Calu3 (cell line): ENCODE measurements around the gene SRCIN1. TPM values are rescaled to one million over a fixed set of nuclear protein-coding genes. Genes with fewer than 3 reads are reported as not detected.

Experiments
- BruUV-seq: library from RNA; stranded (reverse); fragments of 400-500 nt; replicated peaks from 2 replicates; lab custom pipeline; 2021; lab: Mats Ljungman, UMichigan
- CTCF ChIA-PET: fragments of 300-600 bp; sonication (Branson Sonifier 250); formaldehyde crosslinking; loops from one replicate; lab custom pipeline; 2022; ENCODE audit warnings: antibody characterized with exemption; lab: Charles Lee
- DNase-seq: peaks from one replicate; pipeline ENCODE4 v3.0.0; 2022
- H3K27ac Mint-ChIP-seq: one replicate; pipeline ENCODE4 v1.8.0; 2022; ENCODE audit warnings: mixed read lengths; ENCODE audit not compliant: unreplicated experiment
- H3K27me3 Mint-ChIP-seq: one replicate; pipeline ENCODE4 v1.8.0; 2022; ENCODE audit warnings: mixed read lengths; ENCODE audit not compliant: unreplicated experiment
- H3K36me3 Mint-ChIP-seq: one replicate; pipeline ENCODE4 v1.8.0; 2022; ENCODE audit warnings: mild to moderate bottlenecking, moderate library complexity, mixed read lengths; ENCODE audit not compliant: insufficient read depth, unreplicated experiment
- H3K4me1 Mint-ChIP-seq: one replicate; pipeline ENCODE4 v1.8.0; 2022; ENCODE audit warnings: mild to moderate bottlenecking, low read depth, mixed read lengths; ENCODE audit not compliant: unreplicated experiment
- H3K4me3 Mint-ChIP-seq: one replicate; pipeline ENCODE4 v1.8.0; 2022; ENCODE audit warnings: mild to moderate bottlenecking, low read depth, moderate library complexity, mixed read lengths; ENCODE audit not compliant: unreplicated experiment
- H3K9me3 Mint-ChIP-seq: one replicate; pipeline ENCODE4 v1.8.0; 2022; ENCODE audit warnings: low read depth, mixed read lengths; ENCODE audit not compliant: unreplicated experiment
- intact Hi-C: fragments of 100-400 bp; cut with micrococcal nuclease; formaldehyde crosslinking; loops from one replicate; pipeline ENCODE4 v1.10.0; 2022; ENCODE audit not compliant: unreplicated experiment
- total RNA-seq: library from RNA; stranded (reverse); gene quantifications from 2 replicates; pipeline ENCODE4 v1.2.3, GENCODE V29; 2022
- TF ChIP-seq, protein P1 (sequence below): fragments of 200-600 bp; IDR thresholded peaks from one replicate; pipeline ENCODE4 v1.8.0; 2022; ENCODE audit warnings: antibody characterized with exemption; ENCODE audit not compliant: unreplicated experiment

Gene SRCIN1
- total RNA-seq, 1 experiment from 2014 or later = 46.7 TPM

GRCh38 chr17:38577244-38577643 lies 28.5 kb downstream of the SRCIN1 start:
- H3K36me3 Mint-ChIP-seq = no peaks in the 10 kb centered on the region
- no peak for DNase-seq
- CTCF ChIA-PET = interaction anchor here (0.8 to 5.3 kb wide), 3 partner anchors 18 to 253 kb away, joined by 3 to 56 read pairs (median 12); no protein-coding TSS in a partner anchor
- peaks cover 78% of the 10 kb centered on the region for H3K27me3 Mint-ChIP-seq
- BruUV-seq = no TSS peak
- peaks cover 29% of the 10 kb centered on the region for H3K4me1 Mint-ChIP-seq
- no peaks in the 10 kb centered on the region for H3K9me3 Mint-ChIP-seq
- no peak overlapping the region for H3K4me3 Mint-ChIP-seq
- intact Hi-C loops = no loop called here
- H3K27ac Mint-ChIP-seq = no peak overlapping the region
- TF ChIP-seq, protein P1, sequence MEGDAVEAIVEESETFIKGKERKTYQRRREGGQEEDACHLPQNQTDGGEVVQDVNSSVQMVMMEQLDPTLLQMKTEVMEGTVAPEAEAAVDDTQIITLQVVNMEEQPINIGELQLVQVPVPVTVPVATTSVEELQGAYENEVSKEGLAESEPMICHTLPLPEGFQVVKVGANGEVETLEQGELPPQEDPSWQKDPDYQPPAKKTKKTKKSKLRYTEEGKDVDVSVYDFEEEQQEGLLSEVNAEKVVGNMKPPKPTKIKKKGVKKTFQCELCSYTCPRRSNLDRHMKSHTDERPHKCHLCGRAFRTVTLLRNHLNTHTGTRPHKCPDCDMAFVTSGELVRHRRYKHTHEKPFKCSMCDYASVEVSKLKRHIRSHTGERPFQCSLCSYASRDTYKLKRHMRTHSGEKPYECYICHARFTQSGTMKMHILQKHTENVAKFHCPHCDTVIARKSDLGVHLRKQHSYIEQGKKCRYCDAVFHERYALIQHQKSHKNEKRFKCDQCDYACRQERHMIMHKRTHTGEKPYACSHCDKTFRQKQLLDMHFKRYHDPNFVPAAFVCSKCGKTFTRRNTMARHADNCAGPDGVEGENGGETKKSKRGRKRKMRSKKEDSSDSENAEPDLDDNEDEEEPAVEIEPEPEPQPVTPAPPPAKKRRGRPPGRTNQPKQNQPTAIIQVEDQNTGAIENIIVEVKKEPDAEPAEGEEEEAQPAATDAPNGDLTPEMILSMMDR = peak; percentile 36

DNA sequence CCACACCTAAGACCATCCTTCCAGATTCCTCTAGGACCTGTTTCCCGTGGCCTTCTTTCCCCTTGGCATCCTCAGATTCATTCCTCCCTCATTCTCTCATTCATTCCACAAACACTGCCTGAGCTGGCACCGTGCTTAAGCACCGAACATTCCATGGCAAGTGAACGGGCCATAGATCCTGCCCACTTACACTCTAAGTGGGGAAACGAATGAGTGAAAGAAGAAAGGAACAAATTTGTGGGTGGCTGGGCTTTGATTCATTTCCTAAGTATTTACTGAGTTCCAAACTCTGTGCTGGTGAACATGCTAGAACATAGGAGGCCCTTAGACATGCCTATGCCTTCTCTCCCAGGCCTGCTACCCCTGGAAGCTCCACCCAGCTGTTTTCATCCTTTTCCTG lies 30.0 kb downstream of the SRCIN1 start:
- no TSS peak for BruUV-seq
- no peak for DNase-seq
- H3K4me3 Mint-ChIP-seq = no peak overlapping the region
- CTCF ChIA-PET = interaction anchor here (0.5 to 5.3 kb wide), 4 partner anchors 9 to 159 kb away, joined by 8 to 56 read pairs (median 11); no protein-coding TSS in a partner anchor
- H3K27ac Mint-ChIP-seq = no peak overlapping the region
- peaks cover 88% of the 10 kb centered on the region for H3K27me3 Mint-ChIP-seq
- no peaks in the 10 kb centered on the region for H3K9me3 Mint-ChIP-seq
- peaks cover 29% of the 10 kb centered on the region for H3K4me1 Mint-ChIP-seq
- H3K36me3 Mint-ChIP-seq = no peaks in the 10 kb centered on the region
- TF ChIP-seq, protein P1 = no peak
- intact Hi-C loops = no loop called here

DNA sequence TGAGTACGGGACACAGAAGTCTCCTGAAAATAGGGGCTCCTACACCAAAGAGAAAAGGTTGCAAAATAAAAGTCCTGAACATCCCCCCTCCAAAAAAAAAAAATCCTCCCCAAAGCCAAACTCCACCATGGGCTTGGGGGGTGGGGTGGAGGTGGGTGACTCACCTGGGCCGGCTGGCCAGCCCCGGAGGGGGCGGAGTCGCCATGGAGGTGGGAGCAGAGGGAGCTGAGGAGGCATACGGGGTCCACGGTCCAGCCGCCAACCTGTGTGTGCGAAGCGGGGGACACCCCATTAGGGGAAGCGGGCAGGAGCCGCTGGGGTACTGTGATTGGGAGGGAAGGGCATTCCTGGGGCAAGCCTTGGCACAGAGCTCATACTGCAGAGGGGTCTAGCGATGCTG lies 31.0 kb downstream of the SRCIN1 start:
- no TSS peak for BruUV-seq
- Mint-ChIP-seq H3K36me3 (no peaks in the 10 kb centered on the region), H3K9me3 (no peaks in the 10 kb centered on the region), H3K27ac (no peak overlapping the region), H3K4me1 (peaks cover 18% of the 10 kb centered on the region), H3K27me3 (peaks cover 93% of the 10 kb centered on the region), H3K4me3 (no peak overlapping the region)
- intact Hi-C loops = no loop called here
- peak; percentile 57 for DNase-seq
- CTCF ChIA-PET = interaction anchor here (0.6 to 5.3 kb wide), 5 partner anchors 10 to 1324 kb away, joined by 3 to 56 read pairs (median 7); no protein-coding TSS in a partner anchor
- TF ChIP-seq, protein P1 = no peak

GRCh38 chr17:38572669-38573365 lies 32.9 kb downstream of the SRCIN1 start:
- Mint-ChIP-seq H3K4me1 (peaks cover 10% of the 10 kb centered on the region), H3K9me3 (no peaks in the 10 kb centered on the region), H3K36me3 (no peaks in the 10 kb centered on the region), H3K4me3 (peak overlapping the region; percentile 24), H3K27me3 (peaks cover 100% of the 10 kb centered on the region), H3K27ac (no peak overlapping the region)
- BruUV-seq = no TSS peak
- peak; percentile 75 for DNase-seq
- TF ChIP-seq, protein P1 = no peak
- CTCF ChIA-PET = interaction anchor here (1.0 to 5.3 kb wide), 2 partner anchors 14 to 48 kb away, joined by 3 to 56 read pairs; no protein-coding TSS in a partner anchor
- intact Hi-C loops = no loop called here
